HG02840 (cell line): Measurements from ENCODE around the gene INTS6.

ENCODE experiments used
- ATAC-seq: cut with Tn5 transposase; IDR thresholded peaks from one replicate; pipeline ENCODE4 v1.9.1; 2021; ENCODE audit warnings: mild to moderate bottlenecking, moderate library complexity, moderate number of reproducible peaks; ENCODE audit not compliant: unreplicated experiment, low FRiP score

Gene INTS6

GRCh38 chr13:51355217-51355616 lies 97.6 kb downstream of the INTS6 start:
- no peak for ATAC-seq

- ATAC-seq: no peak
Measured at GRCh38 chr13:51349016-51349415, 103.8 kb downstream of the INTS6 start.

- ATAC-seq: no peak
Measured at GRCh38 chr13:51348069-51348967, 104.5 kb downstream of the INTS6 start.

- ATAC-seq: no peak
Measured at GRCh38 chr13:51347099-51347498, 105.7 kb downstream of the INTS6 start.

- ATAC-seq: no peak
Measured at GRCh38 chr13:51346397-51346796, 106.4 kb downstream of the INTS6 start.

- no peak for ATAC-seq
Measured at GRCh38 chr13:51343475-51343874, 109.4 kb downstream of the INTS6 start.

GRCh38 chr13:51342706-51343105 lies 110.1 kb downstream of the INTS6 start:
- no peak for ATAC-seq

- no peak for ATAC-seq
Measured at GRCh38 chr13:51341791-51342190, 111.0 kb downstream of the INTS6 start.

- no peak for ATAC-seq
Measured at GRCh38 chr13:51341232-51341631, 111.6 kb downstream of the INTS6 start.

- ATAC-seq: no peak
Measured at GRCh38 chr13:51339952-51340732, 112.7 kb downstream of the INTS6 start.

- ATAC-seq: no peak
Measured at GRCh38 chr13:51339354-51339753, 113.5 kb downstream of the INTS6 start, which contains the start of gene SERPINE3. SERPINE3 (plus strand) TSS chr13:51339691; CDS start chr13:51341092, 1,401 bp downstream.

GRCh38 chr13:51336746-51337145 lies 116.1 kb downstream of the INTS6 start:
- no peak for ATAC-seq

GRCh38 chr13:51333826-51334225 lies 119.0 kb downstream of the INTS6 start:
- no peak for ATAC-seq

GRCh38 chr13:51333421-51333820 lies 119.4 kb downstream of the INTS6 start:
- no peak for ATAC-seq

- ATAC-seq: no peak
Measured at GRCh38 chr13:51332566-51333361, 120.1 kb downstream of the INTS6 start.

GRCh38 chr13:51331354-51331861 lies 121.4 kb downstream of the INTS6 start:
- ATAC-seq: no peak

- ATAC-seq: no peak
Measured at GRCh38 chr13:51330791-51331190, 122.0 kb downstream of the INTS6 start.

GRCh38 chr13:51329606-51330005 lies 123.2 kb downstream of the INTS6 start:
- ATAC-seq: no peak

- no peak for ATAC-seq
Measured at GRCh38 chr13:51328488-51328887, 124.3 kb downstream of the INTS6 start.

- no peak for ATAC-seq
Measured at GRCh38 chr13:51327961-51328360, 124.9 kb downstream of the INTS6 start.
